ENCODE measurements around the gene LIPM.

The LIPM gene, protein sequence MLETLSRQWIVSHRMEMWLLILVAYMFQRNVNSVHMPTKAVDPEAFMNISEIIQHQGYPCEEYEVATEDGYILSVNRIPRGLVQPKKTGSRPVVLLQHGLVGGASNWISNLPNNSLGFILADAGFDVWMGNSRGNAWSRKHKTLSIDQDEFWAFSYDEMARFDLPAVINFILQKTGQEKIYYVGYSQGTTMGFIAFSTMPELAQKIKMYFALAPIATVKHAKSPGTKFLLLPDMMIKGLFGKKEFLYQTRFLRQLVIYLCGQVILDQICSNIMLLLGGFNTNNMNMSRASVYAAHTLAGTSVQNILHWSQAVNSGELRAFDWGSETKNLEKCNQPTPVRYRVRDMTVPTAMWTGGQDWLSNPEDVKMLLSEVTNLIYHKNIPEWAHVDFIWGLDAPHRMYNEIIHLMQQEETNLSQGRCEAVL

DNA sequence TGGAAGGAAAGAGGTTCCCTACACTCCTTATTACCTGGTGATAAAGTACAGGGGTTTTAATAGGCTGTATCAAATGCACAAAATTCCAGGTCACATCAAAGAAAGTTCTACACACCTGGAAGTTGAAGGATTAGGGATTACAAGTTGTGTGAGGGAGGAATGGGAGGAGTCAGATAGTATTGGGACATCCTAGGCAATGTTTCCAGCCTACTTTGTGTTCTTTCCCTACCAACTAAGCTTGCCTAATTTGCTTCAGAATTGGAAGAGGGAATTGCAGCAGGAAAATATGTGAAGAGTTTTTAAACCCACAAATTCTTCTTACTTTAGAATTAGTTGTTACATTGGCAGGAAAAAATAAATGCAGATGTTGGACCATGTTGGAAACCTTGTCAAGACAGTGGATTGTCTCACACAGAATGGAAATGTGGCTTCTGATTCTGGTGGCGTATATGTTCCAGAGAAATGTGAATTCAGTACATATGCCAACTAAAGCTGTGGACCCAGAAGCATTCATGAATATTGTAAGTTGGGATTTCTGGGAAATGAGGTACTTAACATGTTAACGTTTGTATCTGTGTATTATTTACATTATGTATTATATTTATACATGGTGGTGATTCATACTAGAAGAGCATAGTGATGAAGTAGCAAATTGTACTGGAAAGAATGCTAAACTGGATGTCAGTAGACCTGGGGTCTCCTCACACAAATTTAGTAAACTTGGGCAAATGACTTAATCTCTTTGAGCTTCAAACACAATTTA is at the start of gene LIPM:
LIPM (plus strand) TSS at position 208 of the 763 bp plus-strand sequence; CDS start at position 375, 167 bp downstream.
- DNase-seq = no peak

DNA sequence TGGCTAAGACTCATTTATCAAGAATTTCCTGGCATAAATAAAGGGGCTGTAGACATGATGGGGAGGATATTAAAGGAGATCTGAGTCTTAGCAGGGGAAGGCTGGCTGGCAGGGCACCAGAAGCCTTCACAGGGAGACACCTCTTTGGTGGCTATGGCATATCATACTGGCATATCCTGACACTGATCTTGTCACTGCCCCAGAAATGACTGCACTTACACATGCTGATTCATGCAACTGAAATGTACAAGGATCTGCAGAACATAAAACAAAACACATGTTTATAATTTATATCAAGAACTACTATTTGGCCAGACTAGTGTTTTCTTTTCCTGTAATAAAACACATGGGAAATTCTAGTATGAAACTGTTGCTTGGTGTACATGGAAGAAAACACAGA is 48.2 kb upstream of the LIPM start:
- no peak for DNase-seq

DNA sequence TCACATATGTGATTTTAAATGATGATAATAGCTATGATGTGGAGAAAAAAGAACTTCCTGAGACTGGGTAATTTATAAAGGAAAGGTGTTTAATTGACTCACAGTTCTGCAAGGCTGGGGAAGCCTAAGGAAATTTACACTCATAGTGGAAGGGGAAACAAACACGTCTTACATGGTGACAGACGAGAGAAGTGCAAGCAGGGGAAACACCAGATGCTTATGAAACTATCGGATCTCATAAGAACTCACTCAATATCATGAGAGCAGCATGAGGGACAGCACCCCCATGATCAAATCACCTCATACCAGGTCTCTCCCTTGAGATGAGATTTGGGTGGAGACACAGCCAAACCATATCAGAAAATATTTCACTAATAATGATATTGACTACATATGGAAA is 46.8 kb upstream of the LIPM start:
- no peak for DNase-seq

DNA sequence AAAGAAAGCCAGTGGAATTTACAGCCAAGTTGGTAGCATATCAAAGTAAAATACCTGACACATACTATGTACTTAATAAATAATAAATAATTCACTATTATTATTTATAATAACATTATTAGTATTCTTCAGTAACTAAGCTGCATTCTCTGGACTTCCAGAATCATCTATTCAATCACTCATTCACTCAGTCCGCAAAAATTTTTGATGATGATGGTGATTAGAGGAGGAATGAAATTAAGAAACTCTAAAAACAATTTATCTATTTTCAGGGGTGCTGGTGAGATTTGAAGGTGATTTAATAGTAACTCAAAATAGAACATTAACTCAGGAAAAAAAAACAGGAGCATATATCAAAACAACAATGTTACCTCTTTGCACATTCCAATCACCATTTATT is 45.9 kb upstream of the LIPM start:
- no peak for DNase-seq

DNA sequence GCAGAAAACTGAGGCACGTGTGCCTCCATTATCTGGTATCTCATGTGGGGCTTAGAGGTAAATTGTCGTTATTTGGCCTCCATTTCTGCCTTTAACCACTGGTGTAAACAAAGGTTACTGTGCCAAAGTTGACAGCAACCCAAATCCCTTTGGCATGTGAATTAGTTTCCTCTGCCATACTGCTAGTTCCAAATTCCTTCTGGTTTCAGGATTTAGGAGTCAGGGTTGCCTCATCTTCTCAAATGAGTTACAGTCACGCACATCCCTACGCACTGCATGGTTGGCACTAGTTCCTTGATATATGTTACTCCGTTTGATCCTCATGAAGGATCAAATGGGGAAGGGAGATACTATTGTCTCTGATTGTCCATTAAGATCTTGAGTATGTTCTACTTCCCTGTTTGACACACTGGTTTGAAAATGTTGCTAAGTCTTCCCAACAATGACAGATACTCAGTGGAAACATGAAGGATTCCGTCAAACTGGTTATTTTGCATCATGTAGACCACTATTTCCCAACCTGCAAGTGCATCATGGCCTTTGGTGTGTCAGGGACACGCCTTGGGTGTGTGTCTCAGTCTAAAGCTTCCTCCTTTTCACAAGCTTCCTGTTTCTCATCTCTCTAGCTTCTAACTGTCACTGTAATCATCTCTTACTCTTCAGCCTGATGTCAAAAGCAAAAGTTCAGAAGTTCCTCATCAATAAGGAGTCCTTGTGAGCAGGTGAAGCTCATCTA is 43.0 kb upstream of the LIPM start, which contains the start of gene LIPN:
LIPN (plus strand) TSS at position 655 of the 736 bp plus-strand sequence. CDS start 1,386 bp downstream, outside the sequence.
- no peak for DNase-seq

DNA sequence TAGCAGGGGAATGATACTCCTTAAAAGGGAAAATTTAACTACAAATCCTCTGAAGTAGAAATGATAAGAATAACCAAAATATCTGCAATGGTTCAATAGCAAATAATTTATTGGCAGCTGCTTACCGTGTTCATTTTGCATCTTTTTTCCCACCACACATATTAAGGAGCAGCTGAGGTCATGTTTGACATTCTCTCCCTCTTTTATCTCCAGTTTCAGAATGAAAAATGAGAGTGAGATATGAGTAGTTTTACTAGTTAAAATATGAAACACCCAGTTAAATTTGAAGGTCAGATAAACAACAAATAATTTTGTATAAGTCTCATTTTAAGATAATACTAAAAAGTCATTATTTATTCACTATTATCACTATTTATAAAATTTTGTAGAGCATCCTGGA is 39.6 kb upstream of the LIPM start:
- DNase-seq = no peak

DNA sequence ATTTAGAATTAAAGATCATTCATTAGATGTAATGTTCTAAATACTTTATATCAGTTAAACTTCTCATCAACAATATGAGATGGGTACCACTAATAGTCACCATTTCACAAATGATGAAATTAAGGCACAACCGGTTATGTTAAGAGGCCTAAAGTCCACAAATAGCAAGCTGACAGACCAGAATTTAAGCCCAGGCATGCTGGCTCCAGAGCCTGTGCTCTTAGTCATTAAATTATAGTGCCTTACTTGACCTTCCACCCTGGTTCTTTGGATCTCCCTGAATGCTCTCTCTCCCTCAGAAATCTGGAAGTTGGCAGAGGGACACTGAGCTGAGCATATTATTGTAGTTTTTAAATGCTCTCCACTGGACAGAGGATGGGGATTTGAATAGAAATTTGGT is 39.1 kb upstream of the LIPM start:
- no peak for DNase-seq

DNA sequence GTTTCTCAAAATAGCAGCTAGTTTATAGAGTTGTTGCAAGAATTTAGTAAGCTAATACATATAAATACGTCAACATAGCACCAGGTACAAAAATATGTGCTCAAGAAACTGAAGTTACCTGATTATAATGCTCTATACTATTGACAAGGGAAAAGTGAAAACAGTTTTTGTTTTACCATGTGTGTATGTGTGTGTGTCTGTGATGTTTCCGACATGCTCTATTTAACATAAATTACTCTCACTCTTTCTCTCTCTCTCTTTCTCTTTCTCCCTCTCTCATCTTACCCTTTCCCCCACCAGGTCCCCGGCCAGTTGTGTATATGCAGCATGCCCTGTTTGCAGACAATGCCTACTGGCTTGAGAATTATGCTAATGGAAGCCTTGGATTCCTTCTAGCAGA is 38.4 kb upstream of the LIPM start:
- no peak for DNase-seq

DNA sequence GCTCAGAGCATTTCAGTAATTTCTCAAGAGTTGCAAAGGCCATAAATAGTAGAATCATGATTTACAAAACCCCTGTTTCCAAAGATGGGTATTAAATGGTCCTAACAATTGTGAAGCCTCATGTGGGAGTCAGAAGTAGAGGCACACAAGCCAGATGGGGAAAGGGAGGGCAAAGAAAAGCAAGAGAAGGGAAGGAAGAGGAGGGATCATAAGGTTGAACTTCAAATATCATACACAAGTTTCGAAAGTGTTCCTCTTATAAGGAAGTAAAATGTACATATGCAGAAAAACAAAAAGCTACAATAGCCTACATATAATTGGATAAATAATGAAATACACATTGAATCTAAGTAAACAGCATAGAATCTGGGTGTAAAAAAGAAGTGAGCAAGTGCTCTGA is 36.7 kb upstream of the LIPM start:
- DNase-seq = no peak

DNA sequence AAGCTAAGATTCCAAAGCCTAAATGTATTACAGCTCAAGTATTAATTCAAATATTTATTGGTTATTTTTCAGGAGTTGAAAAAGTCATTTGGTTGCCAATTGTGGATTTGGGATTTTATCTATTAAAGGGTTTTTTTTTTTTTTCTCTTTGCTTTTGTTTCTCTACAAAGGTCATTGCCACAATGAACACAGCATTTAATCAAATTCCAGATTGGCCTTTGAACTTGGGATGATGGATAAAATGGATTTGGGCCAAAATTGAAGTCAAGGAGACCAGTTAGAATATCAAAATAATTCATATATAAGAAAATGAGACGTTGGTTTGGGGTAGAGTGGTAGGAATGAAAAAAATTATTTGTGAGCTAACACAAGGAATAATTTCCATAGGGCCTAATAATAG is 33.1 kb upstream of the LIPM start:
- no peak for DNase-seq

DNA sequence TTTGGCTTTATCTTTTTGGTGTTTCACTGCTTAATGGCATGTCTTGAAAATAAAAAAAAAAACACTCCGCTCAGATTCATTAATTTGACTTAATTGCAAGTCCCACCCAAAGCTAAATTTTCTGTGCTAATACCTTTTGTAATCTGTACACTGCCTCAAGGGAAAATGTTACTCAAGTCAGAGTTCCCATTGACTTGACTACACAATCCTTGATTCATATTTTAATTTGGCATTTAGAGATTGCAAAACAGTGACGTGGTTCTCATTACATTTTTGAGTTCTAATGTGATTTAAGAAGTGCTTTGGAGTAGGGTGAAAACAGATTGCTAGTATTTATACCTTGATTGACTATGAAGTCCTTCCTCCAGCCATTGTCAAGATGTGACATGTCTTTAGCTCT is 21.3 kb upstream of the LIPM start:
- no peak for DNase-seq

DNA sequence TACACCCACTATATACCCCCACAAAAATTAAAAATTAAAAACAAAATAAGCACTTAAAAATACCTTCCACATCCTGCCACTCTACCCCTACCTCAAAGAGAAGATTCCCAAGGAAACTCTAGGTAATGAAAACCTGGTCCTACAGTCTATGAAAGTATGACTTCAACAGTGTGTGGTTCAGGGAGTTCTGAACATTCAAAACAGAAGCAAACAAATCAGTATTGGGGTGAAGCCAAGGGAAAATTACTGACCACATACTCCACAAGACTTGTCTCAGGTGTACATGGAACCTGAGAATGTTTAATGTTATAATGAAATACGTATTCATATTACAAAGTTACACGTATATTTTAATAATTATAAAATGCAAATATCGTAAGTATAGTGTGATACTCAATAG is 20.3 kb upstream of the LIPM start:
- DNase-seq = no peak

DNA sequence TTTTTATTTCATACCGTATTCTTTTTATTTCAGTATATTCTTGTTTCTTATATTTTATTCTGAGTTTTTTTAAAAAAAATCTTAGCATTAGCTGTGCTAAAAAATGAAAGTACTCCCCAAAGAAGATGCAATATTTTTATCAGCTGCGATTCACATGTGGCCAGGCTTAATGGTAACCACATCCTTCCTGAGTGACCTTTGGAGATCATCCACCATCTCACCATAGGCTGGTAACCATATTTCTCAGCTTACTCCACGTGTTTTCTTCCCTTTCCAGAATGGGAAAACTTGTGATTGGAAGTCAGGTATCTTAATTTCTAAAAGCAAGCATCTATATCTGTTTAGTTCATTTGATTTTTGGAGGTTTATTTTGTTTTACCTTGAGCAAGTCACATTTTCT is 18.8 kb upstream of the LIPM start:
- DNase-seq = no peak

DNA sequence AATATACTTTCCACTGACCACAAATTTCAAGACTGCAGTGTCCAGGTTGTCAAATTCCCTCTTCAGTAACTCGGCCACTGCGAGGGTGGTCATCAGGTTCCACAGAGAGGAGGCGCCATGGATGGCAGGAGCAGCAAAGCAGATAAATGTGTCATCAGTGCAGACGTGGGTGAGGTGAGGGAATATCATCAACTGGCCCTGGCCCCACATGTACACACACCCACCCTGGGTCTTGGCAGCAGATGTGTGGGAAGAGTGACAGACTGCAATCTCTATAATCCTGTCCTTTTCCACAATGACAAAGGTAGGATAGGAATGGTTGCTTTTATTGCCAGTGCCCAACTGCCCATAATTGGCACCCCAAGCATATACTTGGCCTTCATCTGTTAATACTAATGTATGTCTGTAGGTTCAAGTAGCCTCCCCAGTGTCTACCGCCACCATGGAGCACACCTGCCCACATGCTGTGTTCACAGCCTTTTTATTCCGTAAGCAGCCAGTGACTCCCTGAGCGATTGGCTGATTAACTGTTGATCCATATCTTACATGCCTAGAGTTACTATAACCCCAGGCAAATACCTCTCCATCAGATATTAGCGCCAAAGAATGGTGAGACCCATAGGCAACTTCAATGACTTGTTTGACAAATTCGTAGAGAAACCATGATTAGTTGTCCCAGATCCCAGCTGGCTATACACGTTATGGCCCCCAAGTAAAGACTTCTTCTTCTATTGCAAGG is 16.3 kb upstream of the LIPM start:
- no peak for DNase-seq

DNA sequence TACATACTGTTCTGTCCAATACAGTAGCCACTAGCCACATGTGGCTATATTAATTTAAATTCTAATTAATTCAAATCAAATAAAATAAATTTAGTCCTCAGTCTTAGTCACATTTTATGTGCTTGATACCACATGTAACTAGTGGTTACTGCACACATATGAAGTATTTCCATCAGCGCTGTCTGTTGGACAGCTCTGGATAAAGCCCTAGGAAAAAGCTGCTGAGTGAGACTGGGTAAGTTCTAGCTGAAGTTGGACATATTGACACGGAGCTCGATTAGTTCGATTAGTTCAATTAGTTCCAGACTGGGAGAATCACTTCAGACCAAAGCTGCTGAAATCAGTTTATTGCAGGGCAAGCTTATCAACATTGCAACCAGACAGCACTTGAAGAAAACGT is 15.1 kb upstream of the LIPM start:
- no peak for DNase-seq

DNA sequence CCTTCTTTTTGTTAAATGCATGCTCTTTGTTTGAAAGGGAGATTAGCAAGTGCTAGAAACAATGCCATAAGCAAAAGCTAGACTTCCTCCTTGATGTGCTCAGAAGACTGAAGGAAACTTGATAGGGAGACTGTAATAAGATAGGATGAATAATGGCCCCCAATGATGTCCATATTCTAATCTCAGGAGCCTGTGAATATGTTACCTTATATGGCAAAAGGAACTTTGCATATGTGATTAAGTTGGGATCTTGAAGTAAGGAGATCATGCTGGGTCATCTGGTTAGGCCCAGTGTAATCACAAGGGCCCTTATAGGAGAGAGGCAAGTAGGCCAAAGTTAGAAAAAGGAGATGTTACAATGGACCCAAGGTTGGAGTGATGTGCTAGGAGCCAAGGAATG is 13.6 kb upstream of the LIPM start:
- no peak for DNase-seq

DNA sequence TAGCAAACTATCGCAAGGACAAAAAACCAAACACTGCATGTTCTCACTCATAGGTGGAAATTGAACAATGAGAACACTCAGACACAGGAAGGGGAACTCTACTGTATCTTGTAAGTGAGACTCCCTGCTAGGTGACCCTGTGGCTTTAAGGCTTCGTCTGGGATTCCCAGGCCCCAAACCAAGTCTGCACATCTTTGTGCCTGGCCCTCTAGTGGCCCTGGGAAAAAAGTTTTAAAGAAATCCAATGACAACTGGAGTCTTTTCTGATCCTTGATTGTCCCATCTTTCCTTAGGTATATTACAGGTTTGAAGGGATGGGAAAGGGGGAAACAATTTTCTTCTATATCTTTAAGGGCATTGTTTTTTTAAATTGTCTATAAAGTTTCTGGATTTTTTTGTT is 10.6 kb upstream of the LIPM start:
- peak; percentile 31 for DNase-seq

DNA sequence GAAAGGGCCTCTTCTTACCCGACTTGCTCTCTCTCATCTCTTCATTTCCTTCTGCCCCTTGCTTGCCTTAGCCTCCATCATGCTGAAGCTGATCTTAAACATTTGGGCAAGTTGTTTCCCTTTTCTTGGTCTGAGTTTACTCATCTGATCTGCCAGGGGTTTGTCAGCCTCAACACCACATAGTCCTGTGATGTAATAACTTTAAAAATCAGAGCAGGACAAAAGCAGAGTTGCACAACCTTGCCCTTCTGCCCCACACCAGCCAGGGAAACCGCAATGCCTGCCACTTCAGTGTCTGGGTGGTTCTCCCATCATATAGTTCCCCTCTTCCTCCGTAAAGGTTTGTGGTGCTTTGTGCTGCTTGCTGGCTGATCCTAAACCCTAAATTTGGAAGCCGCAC is 9.9 kb upstream of the LIPM start:
- no peak for DNase-seq

DNA sequence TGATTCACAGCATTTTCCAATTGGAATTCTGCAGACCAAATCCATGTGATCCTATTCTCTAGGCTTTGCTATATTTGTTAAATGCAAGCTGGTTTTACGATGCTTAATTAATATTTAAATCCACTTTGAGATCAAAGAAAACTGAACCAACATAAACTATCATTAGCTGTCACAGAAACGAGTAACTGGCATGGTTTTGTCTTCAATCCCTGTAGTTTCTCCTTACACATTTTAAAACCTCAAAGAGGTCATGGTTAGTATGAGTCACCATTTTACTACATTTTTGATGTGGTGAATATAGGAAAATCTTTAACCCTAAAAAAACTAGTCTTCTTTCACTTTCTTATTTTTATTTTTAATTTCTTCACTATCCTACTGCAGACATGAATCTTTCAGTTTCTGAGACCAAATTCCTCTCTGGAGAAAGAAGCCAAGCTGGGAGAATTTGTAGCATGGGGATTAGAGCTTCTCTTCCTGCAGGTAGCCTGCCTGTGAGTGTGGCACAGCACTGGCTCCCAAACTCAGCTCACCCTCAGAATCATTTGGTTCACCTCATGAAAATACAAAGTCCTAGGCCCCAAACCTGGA is 8.7 kb upstream of the LIPM start:
- DNase-seq = no peak

DNA sequence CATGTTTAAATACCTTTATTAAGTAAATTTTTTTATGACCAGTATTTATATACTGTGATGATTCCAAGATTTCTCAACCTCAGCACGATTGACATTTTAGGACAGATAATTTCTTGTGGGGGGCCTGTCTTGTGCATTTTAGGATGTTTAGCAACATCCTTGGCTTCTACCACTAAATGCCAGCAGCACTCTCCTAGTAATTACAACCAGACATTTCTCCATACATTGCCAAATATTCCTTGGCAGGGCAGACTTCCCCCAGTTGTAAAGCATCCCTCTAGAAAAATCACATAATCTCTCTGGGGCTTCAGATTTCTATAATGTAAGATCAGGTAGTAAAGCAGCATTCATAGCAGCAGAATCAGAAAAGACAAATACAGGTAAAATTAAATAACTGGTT is 7.8 kb upstream of the LIPM start:
- no peak for DNase-seq

DNA sequence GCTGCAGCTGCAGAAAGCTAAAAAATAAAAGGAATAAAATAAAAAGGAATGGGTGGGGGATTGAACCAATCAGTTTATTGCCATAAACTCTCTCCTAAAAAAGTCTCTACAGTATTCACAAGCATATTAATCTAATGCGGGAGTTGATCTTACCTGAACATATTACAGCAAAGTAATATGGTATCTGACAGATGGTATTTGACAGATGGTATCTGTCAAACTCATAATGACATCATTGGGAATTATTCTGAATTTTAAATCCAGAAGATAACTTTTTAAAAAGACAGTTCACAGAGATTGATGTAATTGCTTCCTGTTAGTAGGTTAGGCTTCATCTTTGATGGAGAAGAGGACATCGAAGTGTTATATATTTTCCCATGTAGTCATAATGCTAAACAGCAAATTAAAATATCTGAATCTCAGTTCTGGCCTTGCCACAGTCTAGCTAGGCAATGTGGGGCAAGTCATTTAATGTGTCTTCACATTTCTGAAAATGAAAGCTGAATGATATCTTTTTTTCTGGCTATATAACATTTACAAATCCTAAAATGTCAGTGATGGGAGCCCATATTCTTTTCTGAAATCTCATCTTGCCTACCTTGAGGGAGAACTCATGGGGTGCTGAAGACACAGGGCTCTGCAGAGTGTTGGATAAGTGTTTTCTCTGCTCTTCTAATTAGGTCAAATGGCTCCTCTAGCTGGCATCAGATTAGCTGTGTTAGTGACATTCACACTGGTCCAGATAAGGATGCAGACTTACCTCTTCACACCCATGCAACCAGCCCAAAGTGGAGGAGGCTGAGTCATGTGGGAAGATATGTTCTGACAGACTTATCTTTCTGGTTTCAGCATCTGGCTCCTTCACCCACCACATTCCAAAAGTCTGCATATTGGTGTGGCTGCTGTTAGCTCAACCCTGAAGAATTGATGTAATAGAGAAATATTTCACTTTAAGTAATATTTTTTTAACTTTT is 2.1 kb upstream of the LIPM start:
- no peak for DNase-seq

Measured in NCI-H146 (cell line).